ENCODE measurements around the gene MED31.
"Not testable (repeated sequence)": the region's sequence is repeated elsewhere in the genome, so short reads cannot be mapped to it uniquely, and the experiment has no call there.

The MED31 gene

DNA sequence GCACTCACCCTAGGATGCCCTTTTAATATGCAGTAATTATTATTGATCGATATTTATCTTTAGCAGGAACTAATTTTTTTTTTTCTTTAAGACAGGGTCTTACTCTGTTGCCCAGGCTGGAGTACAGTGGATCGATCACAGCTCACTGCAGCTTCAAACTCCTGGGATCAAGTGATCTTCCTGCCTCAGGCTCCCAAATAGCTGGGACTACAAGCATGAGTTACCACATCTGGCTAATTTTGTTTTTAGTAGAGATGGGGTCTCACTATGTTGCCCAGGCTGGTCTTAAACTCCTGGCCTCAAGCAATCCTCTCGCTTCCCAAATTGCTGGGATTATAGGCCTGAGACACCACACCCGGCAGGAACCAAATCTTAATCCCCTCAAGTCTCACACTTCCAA is 40.2 kb downstream of the MED31 start:
- no peak for DNase-seq

GRCh38 chr17:6610011-6610410 is 41.4 kb downstream of the MED31 start:
- no peak for DNase-seq

GRCh38 chr17:6608321-6608720 is 43.1 kb downstream of the MED31 start:
- no peak for DNase-seq

- no peak for DNase-seq
Measured at GRCh38 chr17:6605142-6605541, 46.3 kb downstream of the MED31 start.

DNA sequence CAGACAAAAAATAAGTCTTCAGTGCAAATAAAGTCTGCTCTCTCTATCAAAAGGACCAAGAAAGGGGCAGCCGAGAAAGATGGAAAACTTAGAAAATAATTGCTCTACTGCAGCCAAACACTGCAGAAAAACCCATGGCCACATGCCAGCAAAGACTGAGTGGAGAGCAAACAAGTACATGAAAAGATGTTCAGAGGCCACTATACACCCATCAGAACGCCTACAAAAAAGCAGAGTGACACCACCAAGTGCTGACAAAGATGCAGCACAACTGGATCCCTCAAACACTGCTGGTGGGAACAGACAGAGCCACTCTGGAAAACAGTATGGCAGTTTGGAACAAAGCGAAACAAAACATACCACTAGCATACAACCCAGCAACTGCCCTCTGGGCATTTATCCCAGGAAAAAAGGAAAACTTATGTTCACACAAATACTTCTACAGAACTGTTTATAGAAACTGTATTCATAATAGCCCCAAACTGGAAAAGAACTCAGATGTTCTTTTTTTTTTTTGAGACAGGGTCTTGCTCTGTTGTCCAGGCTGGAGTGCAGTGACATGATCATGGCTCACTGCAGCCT is 47.6 kb downstream of the MED31 start:
- DNase-seq = no peak

DNA sequence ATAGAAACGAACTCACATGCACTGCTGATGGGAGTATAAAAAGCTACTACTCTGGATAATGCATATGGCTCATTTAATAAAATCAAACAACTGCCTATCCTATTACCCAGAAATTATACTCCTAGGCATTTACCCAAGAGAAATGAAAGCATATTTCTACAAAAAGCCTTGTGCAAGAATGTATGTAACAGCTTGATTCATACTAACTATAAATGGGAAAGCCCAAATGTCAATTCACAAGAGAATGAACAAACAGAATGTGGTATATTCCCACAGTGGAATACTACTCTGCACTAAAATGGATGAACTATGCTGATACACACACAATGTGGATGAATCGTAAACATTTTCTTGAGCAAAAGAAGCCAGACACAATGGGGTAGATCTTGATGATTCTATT is 49.3 kb downstream of the MED31 start:
- DNase-seq = no peak

DNA sequence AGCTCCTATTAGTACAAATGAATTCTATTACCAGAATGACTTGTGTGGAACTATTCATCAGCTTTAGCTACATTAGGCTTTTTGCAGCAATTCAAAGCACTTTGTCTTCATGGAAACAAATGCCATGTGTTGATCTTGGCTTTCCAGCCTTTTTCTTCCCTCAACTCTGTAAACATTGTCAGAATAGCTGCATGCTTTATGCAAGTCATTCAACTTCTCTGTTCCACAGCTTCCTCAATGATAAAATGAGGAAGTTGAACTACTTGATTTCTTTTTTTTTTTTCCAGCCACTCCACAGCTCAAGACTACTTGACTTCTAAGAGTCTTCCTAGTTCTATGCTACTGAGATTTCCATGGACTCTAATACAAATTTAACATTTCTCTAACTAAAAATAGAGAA is 52.0 kb downstream of the MED31 start:
- peak; percentile 91 for DNase-seq

- no peak for DNase-seq
Measured at GRCh38 chr17:6597727-6598126, 53.7 kb downstream of the MED31 start.

- DNase-seq = no peak
Measured at GRCh38 chr17:6596941-6597340, 54.5 kb downstream of the MED31 start.

- DNase-seq = no peak
Measured at GRCh38 chr17:6596511-6596910, 54.9 kb downstream of the MED31 start.

- no peak for DNase-seq
Measured at GRCh38 chr17:6596081-6596480, 55.3 kb downstream of the MED31 start.

- DNase-seq = not testable (repeated sequence)
Measured at GRCh38 chr17:6593371-6593770, 58.0 kb downstream of the MED31 start.

All from MV-4-11 (cell line).